Mammary epithelial cell (primary cell): ENCODE measurements around the gene SORCS2.

Experiments
- EZH2 ChIP-seq: IDR thresholded peaks from 2 replicates; pipeline ENCODE4 v1.6.1; 2012; ENCODE audit warnings: low read length, inconsistent platforms, borderline replicate concordance
- TF ChIP-seq, protein P1 (sequence below), 2 donors: IDR thresholded peaks in 1 of 2; conservative IDR thresholded peaks in 1 of 2; 2 replicates each; pipeline ENCODE4 v1.5.1; 2011 to 2012; ENCODE audit warnings: inconsistent platforms in 2 of 2, low read length in 2 of 2, mild to moderate bottlenecking in 2 of 2, control low read depth in 1 of 2, low read depth in 1 of 2; ENCODE audit not compliant: insufficient read depth in 1 of 2; ENCODE audit errors: extremely low read depth in 1 of 2

DNA sequence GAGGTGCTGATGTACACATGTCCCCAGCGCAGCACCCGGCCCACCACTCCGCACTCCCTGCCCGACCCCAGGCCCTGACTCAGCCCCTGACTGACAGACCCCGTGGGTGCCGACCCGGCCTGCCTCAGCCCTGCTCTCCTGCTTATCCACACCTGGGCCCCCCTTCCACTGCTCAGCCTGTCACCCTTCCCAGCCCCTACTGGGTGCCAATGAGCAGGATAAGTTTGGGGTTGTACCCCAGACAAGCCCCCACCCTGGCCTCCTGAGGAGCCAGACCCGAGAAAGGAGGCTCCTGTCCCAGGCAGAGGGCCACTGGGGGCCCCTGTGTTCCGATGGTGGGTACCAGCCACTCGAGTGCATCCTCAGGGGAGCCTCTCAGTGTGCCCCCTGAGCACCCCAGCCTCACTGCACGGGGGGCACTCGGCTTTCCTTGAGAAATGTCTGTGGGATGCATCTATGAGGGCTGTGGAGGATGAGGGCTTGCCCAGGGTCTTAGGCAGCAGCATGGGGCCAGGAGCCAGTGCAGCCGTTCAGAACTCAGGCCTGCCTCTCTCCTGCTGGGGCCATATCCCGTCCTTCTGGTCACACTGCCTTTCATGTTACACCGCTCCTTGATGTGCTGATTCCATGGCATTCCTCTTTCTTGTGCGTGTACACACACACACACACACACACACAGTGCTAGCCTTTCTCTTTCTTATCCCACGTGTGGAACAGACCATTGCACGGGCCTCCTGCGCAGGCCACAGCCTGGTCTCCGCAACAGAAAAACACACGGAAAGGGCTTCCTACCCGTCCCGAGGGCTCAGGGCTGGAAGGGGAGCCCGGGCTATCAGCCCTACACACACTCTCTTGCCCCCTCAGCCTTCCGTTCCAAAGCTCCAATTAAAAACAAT is 462.5 kb downstream of the SORCS2 start:
- no peak for TF ChIP-seq EZH2
- TF ChIP-seq, protein P1, sequence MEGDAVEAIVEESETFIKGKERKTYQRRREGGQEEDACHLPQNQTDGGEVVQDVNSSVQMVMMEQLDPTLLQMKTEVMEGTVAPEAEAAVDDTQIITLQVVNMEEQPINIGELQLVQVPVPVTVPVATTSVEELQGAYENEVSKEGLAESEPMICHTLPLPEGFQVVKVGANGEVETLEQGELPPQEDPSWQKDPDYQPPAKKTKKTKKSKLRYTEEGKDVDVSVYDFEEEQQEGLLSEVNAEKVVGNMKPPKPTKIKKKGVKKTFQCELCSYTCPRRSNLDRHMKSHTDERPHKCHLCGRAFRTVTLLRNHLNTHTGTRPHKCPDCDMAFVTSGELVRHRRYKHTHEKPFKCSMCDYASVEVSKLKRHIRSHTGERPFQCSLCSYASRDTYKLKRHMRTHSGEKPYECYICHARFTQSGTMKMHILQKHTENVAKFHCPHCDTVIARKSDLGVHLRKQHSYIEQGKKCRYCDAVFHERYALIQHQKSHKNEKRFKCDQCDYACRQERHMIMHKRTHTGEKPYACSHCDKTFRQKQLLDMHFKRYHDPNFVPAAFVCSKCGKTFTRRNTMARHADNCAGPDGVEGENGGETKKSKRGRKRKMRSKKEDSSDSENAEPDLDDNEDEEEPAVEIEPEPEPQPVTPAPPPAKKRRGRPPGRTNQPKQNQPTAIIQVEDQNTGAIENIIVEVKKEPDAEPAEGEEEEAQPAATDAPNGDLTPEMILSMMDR (conservative IDR thresholded peaks at IDR 0.05 in 1 of 2, IDR thresholded peaks at IDR 0.05 in 1 of 2; ENCODE audit: extremely low read depth in 1 of 2, insufficient read depth in 1 of 2, low read depth in 1 of 2, low read length in 2 of 2) = no peak
